WI38 (cell line): ENCODE measurements around the gene C8G.

Experiments
- H3K4me3 ChIP-seq: 2 replicates; pipeline ENCODE4 v1.5.1; 2011; ENCODE audit warnings: low read depth, mild to moderate bottlenecking, control low read depth, low read length
- TF ChIP-seq, protein P1 (sequence below): IDR thresholded peaks from 2 replicates; pipeline ENCODE4 v1.5.1; 2012; ENCODE audit warnings: low read depth, mild to moderate bottlenecking, control low read depth, low read length

C8G gene

DNA sequence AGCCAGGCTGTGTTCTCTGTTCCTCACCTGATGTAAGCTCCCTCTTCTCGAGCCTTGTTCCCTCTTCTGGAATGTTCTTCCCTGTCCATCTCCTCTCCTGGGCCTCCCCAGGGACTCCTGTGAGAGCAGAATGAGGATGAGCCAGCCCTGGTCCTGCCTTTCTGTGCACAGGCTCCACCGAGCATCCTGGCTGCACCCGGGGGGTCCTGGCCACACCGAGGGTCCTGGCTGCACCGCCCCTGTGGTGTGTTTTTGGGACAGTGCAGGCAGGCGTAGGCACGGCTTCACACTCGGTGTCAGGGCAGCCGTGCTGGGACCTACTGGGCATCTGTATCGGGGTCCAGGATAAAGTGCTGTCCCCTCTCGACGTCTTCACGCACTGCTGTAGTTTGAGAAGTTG is 18.3 kb upstream of the C8G start:
- no peak overlapping the region for H3K4me3 ChIP-seq
- TF ChIP-seq, protein P1, sequence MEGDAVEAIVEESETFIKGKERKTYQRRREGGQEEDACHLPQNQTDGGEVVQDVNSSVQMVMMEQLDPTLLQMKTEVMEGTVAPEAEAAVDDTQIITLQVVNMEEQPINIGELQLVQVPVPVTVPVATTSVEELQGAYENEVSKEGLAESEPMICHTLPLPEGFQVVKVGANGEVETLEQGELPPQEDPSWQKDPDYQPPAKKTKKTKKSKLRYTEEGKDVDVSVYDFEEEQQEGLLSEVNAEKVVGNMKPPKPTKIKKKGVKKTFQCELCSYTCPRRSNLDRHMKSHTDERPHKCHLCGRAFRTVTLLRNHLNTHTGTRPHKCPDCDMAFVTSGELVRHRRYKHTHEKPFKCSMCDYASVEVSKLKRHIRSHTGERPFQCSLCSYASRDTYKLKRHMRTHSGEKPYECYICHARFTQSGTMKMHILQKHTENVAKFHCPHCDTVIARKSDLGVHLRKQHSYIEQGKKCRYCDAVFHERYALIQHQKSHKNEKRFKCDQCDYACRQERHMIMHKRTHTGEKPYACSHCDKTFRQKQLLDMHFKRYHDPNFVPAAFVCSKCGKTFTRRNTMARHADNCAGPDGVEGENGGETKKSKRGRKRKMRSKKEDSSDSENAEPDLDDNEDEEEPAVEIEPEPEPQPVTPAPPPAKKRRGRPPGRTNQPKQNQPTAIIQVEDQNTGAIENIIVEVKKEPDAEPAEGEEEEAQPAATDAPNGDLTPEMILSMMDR, result no peak

DNA sequence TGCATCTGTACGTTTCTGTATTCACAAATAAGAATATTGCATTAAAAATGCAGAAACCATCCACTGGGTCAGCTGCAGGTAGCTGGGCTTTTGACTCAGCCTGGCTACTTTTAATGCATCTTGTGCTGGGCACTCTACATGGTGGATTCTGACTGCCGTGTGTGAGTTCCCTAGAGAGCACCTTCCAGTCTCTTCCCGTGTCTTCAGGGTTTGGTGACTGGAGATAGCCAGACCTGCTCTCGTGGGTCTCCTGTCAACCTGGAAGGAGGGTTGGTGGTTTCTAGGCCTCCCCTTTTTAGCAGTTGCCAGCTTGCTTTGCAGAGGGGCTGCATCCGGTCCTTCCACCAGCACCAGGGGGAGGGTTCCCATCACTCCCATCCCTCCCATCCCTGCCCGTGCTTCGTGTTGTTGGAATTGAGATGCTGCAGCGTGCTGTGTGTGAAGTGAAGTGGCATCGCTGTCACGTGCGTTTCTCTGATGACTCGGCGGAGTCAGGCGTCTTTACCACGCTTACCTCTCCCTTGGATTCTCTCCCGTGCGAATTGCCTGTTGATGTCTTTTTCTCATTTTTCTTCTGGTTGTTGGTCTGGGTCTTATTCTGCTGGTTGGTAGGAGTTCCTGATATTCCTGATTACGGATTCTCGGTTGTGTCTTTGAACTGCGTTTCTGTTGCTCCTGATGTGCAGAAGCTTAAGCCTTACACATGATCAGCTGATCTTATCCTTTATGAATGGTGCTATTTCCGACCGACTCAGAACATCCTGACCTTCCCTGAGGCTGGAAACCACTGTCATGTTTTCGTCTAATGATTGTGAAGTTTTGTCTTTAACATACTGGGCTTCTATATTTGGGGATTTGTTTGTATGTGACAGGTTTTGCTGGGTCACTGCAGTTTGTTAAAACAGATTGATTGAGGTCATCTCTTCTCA is 17.4 kb upstream of the C8G start:
- TF ChIP-seq, protein P1, result no peak
- no peak overlapping the region for H3K4me3 ChIP-seq

DNA sequence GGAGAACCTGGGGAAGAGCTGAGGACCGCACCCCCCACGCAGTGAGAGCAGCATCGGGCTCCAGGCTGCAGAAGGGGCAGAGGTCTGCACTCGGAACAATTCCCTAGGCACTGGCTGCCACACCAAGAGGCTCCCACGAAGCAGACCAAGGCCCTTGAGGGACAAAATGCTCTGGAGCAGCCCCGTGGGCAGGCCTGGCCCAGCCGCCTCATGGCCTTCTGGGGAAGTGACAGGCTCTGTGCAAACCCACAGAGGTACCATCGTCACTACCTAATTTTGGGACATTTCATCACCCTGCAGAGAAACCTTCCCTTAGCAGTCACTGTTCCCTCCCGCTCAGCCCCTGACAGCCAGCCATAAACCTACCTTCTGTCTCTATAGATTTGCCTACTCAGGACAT is 16.5 kb upstream of the C8G start:
- TF ChIP-seq, protein P1, result no peak

DNA sequence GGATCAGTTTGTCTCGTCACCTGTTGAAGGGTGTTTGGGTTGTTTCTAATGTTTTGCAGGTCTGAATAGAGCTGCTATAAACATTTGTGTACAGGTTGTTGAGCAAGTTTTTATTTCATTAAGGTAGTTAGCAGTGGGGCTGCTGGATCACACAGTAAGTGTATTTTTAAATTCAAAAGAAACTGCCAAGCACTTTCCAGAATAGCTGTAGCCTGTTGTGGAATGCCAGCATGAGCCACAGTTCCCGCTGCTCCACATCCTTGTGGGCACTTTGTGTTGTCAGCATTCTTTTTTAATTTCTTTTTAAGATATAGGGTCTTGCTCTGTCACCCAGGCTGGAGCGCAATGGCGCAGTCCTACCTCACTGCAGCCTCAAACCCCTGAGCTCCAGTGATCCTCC is 15.0 kb upstream of the C8G start:
- TF ChIP-seq, protein P1, result no peak
- no peak overlapping the region for H3K4me3 ChIP-seq

More for the DNA sequence above, 16.5 kb upstream of the C8G start:
- no peak overlapping the region for H3K4me3 ChIP-seq

DNA sequence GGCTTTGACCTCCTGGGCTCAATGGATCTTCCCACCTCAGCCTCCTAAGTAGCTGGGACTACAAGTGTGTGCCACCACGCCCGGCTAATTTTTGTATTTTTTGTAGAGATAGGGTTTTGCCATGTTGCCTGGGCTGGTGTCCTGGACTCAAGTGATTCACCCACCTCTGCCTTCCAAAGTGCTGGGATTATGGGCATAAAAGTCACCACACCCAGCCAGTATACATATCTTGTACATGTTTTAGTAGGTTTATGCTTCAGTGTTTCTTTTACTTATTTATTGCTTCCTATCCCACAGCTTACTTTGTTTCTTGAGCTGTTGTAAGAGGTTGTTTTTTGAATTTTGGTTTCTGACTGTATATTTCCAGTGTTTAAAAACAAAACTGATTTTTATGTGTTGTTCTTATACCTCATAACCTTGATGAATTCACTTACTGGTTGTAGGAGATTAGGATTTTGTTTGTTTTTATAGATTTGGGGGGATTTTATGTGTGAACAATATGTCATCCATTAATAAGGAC is 13.4 kb upstream of the C8G start:
- no peak overlapping the region for H3K4me3 ChIP-seq
- TF ChIP-seq, protein P1, result no peak

DNA sequence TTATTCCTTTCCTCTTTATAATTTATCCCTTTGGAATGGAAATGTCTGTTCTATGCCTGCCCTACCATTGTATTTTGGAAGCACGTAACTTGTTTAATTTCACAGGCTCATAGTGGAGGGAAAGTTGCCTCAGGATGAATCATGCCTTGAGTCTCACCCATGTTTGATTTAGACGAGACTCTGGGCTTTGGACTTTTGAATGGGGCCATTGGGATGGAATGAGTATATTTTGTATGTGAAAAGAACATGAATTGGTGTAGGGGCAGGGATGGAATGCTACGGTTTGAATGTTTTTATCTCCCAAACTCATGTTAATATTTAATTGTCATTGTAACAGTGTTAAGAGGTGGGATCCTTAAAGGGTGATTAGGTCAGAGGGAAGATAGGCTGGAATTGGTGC is 10.8 kb upstream of the C8G start:
- no peak overlapping the region for H3K4me3 ChIP-seq
- TF ChIP-seq, protein P1, result no peak

DNA sequence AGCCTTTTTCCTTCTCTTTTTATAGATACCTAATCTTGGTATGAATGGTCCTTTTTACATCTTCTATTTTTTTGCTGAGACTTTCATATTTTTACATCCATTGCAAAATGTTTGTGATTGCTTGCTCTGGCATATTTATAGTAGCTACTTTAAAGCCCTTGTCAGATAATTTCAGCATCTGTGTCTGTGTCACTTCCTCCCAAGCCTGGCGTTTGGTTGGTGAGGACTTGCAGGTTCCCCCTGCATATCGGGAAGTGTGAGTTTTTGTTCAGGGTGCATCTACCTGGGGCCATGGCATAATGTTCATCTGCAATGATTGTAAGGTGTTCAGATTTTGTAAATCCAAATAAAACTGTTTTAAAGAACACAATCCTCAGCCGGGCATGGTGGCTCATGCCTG is 9.4 kb upstream of the C8G start:
- TF ChIP-seq, protein P1, result no peak

More for the DNA sequence above, 9.4 kb upstream of the C8G start:
- no peak overlapping the region for H3K4me3 ChIP-seq
